Lung (tissue), 12 donors: Measurements from ENCODE around the gene GPR139. TPM values are rescaled to one million over a fixed set of nuclear protein-coding genes. Genes with fewer than 3 reads are reported as not detected.

Experiments
- ATAC-seq: fragments of 200-7000 bp; cut with Tn5 transposase; one replicate; pipeline ENCODE4 v1.9.1; 2020; ENCODE audit warnings: moderate number of reproducible peaks; ENCODE audit not compliant: insufficient read depth, low FRiP score
- DNase-seq, 3 donors: peaks; one replicate each; pipeline ENCODE4 v3.0.0-alpha.2; 2013 to 2017
- H3K27ac ChIP-seq, 2 donors: one replicate each; pipeline ENCODE4 v1.5.1; 2013; ENCODE audit warnings: mild to moderate bottlenecking in 2 of 2, moderate library complexity in 2 of 2, control low read depth in 1 of 2, inconsistent platforms in 1 of 2, low read depth in 1 of 2, low read length in 1 of 2
- H3K27me3 ChIP-seq, 3 donors: one replicate each; pipeline ENCODE4 v1.5.1; 2013; ENCODE audit warnings: low read length in 2 of 3; ENCODE audit not compliant: control insufficient read depth in 3 of 3, insufficient read depth in 3 of 3
- H3K36me3 ChIP-seq, 4 donors: one replicate each; pipeline ENCODE4 v1.5.1; 2013; ENCODE audit warnings: low read length in 4 of 4, mild to moderate bottlenecking in 1 of 4, moderate library complexity in 1 of 4; ENCODE audit not compliant: control insufficient read depth in 4 of 4, insufficient read depth in 4 of 4
- H3K4me1 ChIP-seq, 5 donors: one replicate each; pipeline ENCODE4 v1.5.1; 2013; ENCODE audit warnings: low read length in 5 of 5, mild to moderate bottlenecking in 2 of 5, moderate library complexity in 1 of 5; ENCODE audit not compliant: control insufficient read depth in 5 of 5, insufficient read depth in 5 of 5
- H3K4me3 ChIP-seq: one replicate; pipeline ENCODE4 v1.5.1; 2013; ENCODE audit warnings: mild to moderate bottlenecking, control low read depth, moderate library complexity
- H3K9ac ChIP-seq, 2 donors: one replicate each; pipeline ENCODE4 v1.5.1; 2013; ENCODE audit warnings: low read length in 2 of 2, control low read depth in 1 of 2; ENCODE audit not compliant: insufficient read depth in 1 of 2
- H3K9me3 ChIP-seq, 4 donors: one replicate each; pipeline ENCODE4 v1.5.1; 2013; ENCODE audit warnings: low read length in 3 of 4, mild to moderate bottlenecking in 1 of 4, moderate library complexity in 1 of 4; ENCODE audit not compliant: control insufficient read depth in 4 of 4, insufficient read depth in 3 of 4
- CTCF ChIP-seq: IDR thresholded peaks from 2 replicates; pipeline ENCODE4 v1.5.1; 2012; ENCODE audit warnings: mild to moderate bottlenecking; ENCODE audit errors: control extremely low read depth, extremely low read depth
- WGBS, 2 donors: extraction: QIAGEN DNeasy Blood & Tissue Kit; methylation state at CpG; one replicate each; pipeline ENCODE4 v1.1.7; 2013; 5-methylcytosine and 5-hydroxymethylcytosine counted together
- polyA plus RNA-seq, 2 donors: library from polyadenylated mRNA; stranded (reverse); fragments of 200-250 nt; gene quantifications; one replicate each; pipeline ENCODE4 v1.2.1, GENCODE V29; 2013
- total RNA-seq, 2 donors: library from RNA; depleted of rRNA in 1 of 2; stranded (reverse); fragments of >200 nt in 1 of 2; gene quantifications; one replicate each; pipeline ENCODE4 v1.2.1, GENCODE V29; 2014 to 2021
- donor health status: control.
- donor health status: control.
- donor health status: Bipolar disorder and iron deficiency.
- donor health status: healthy.
- donor health status: DM: yes; HTN: yes; CAD: no.

The GPR139 gene
- total and polyA plus RNA-seq, 4 donors = not detected

- H3K4me1 ChIP-seq = no peaks in the 10 kb centered on the region
- ATAC-seq (no peak), DNase-seq (no peak)
- H3K4me3 ChIP-seq = no peak overlapping the region
- H3K9ac ChIP-seq = no peak overlapping the region
- TF ChIP-seq CTCF = no peak
- H3K9me3 ChIP-seq = no peaks in the 10 kb centered on the region
- no peak overlapping the region for H3K27ac ChIP-seq
- 41 to 46% methylated on average over 7 of the region's 7 CpGs for WGBS, 2 donors
- no peaks in the 10 kb centered on the region for H3K27me3 ChIP-seq
- no peaks in the 10 kb centered on the region for H3K36me3 ChIP-seq
These were observed 57.5 kb downstream of the GPR139 start for GRCh38 chr16:20016234-20016633.

GRCh38 chr16:20004931-20005330 lies 68.8 kb downstream of the GPR139 start:
- Histone ChIP-seq H3K27me3 (no peaks in the 10 kb centered on the region), H3K9me3 (peaks cover 0 to 7% (median 3%) of the 10 kb centered on the region in 4 donors), H3K27ac (no peak overlapping the region), H3K36me3 (no peaks in the 10 kb centered on the region), H3K4me3 (no peak overlapping the region), H3K9ac (no peak overlapping the region), H3K4me1 (no peaks in the 10 kb centered on the region)
- WGBS, 2 donors = 49 to 59% methylated on average over 3 of the region's 3 CpGs
- no peak for ATAC-seq
- no peak for DNase-seq
- no peak for TF ChIP-seq CTCF

- 92 to 93% methylated on average over 2 of the region's 2 CpGs for WGBS, 2 donors
- Histone ChIP-seq H3K27ac (no peak overlapping the region), H3K27me3 (no peaks in the 10 kb centered on the region), H3K9ac (no peak overlapping the region), H3K9me3 (peaks cover 0 to 5% (median 3%) of the 10 kb centered on the region in 4 donors), H3K36me3 (no peaks in the 10 kb centered on the region), H3K4me3 (no peak overlapping the region), H3K4me1 (peaks cover 0 to 3% (median 0%) of the 10 kb centered on the region in 5 donors)
- TF ChIP-seq CTCF = no peak
- DNase-seq = no peak
- no peak for ATAC-seq
These were observed 70.8 kb downstream of the GPR139 start for GRCh38 chr16:20002936-20003335.
